Neural progenitor cell (in vitro differentiated cells): Measurements from ENCODE around the gene CDH11. TPM values are rescaled to one million over a fixed set of nuclear protein-coding genes. Genes with fewer than 3 reads are reported as not detected.

Source experiments
- DNase-seq: peaks from one replicate; pipeline ENCODE4 v3.0.0-alpha.2; 2016; ENCODE audit warnings: low spot score
- H2AFZ ChIP-seq: fragments of 200-600 bp; sonication (generic); replicated peaks from 2 replicates; pipeline ENCODE4 v1.6.1; 2016; ENCODE audit warnings: antibody characterized with exemption
- H3F3A ChIP-seq: fragments of 200-600 bp; sonication (generic); 2 replicates; pipeline ENCODE4 v1.6.1; 2016; ENCODE audit warnings: antibody characterized with exemption, low read depth
- H3K27ac ChIP-seq: fragments of 200-600 bp; sonication (generic); 2 replicates; pipeline ENCODE4 v1.5.1; 2016; ENCODE audit warnings: mild to moderate bottlenecking
- H3K27me3 ChIP-seq: fragments of 200-600 bp; sonication (generic); 2 replicates; pipeline ENCODE4 v1.6.1; 2016; ENCODE audit warnings: mild to moderate bottlenecking, moderate library complexity
- H3K36me3 ChIP-seq: fragments of 200-600 bp; sonication (generic); 2 replicates; pipeline ENCODE4 v1.5.1; 2016
- H3K4me1 ChIP-seq: fragments of 200-600 bp; sonication (generic); 2 replicates; pipeline ENCODE4 v1.6.1; 2016; ENCODE audit warnings: mixed run types
- H3K4me2 ChIP-seq: fragments of 200-600 bp; sonication (generic); 2 replicates; pipeline ENCODE4 v1.6.1; 2016
- H3K4me3 ChIP-seq: fragments of 200-600 bp; sonication (generic); 2 replicates; pipeline ENCODE4 v1.5.1; 2016
- H3K79me2 ChIP-seq: fragments of 200-600 bp; sonication (generic); 2 replicates; pipeline ENCODE4 v1.6.1; 2016; ENCODE audit warnings: low read depth
- H3K9ac ChIP-seq: fragments of 200-600 bp; sonication (generic); 2 replicates; pipeline ENCODE4 v1.6.1; 2016
- H3K9me3 ChIP-seq: fragments of 200-600 bp; sonication (generic); 2 replicates; pipeline ENCODE4 v1.5.1; 2016; ENCODE audit warnings: low read depth
- H4K20me1 ChIP-seq: fragments of 200-600 bp; sonication (generic); 2 replicates; pipeline ENCODE4 v1.6.1; 2016; ENCODE audit warnings: low read depth
- H3K27ac Mint-ChIP-seq: 3 replicates; pipeline ENCODE4 v1.8.0; 2021; ENCODE audit warnings: mixed read lengths
- H3K27me3 Mint-ChIP-seq: 2 replicates; pipeline ENCODE4 v1.8.0; 2022; ENCODE audit warnings: low read depth, mild to moderate bottlenecking, inconsistent platforms, moderate library complexity, mixed read lengths; ENCODE audit not compliant: insufficient read depth
- H3K36me3 Mint-ChIP-seq: 3 replicates; pipeline ENCODE4 v1.8.0; 2021; ENCODE audit warnings: mixed read lengths
- H3K4me1 Mint-ChIP-seq: 3 replicates; pipeline ENCODE4 v1.8.0; 2021; ENCODE audit warnings: mixed read lengths
- H3K4me3 Mint-ChIP-seq: 3 replicates; pipeline ENCODE4 v1.8.0; 2021; ENCODE audit warnings: mild to moderate bottlenecking, moderate library complexity, mixed read lengths
- H3K9me3 Mint-ChIP-seq: 3 replicates; pipeline ENCODE4 v1.8.0; 2020; ENCODE audit warnings: mixed read lengths
- CTCF ChIP-seq: fragments of 200-600 bp; sonication (generic); IDR thresholded peaks from 2 replicates; pipeline ENCODE4 v1.5.1; 2017; ENCODE audit warnings: antibody characterized with exemption, mild to moderate bottlenecking
- EZH2 ChIP-seq: fragments of 200-600 bp; sonication (generic); IDR thresholded peaks from 2 replicates; pipeline ENCODE4 v1.6.1; 2017; ENCODE audit warnings: antibody characterized with exemption, mild to moderate bottlenecking, moderate library complexity
- EZH2phosphoT487 ChIP-seq: fragments of 200-600 bp; sonication (generic); IDR thresholded peaks from 2 replicates; pipeline ENCODE4 v1.6.1; 2017; ENCODE audit warnings: antibody characterized with exemption
- total RNA-seq: library from RNA; depleted of rRNA; stranded (reverse); fragments of >200 nt; gene quantifications from 2 replicates; pipeline ENCODE4 v1.2.3, GENCODE V29; 2015; ENCODE audit warnings: low replicate concordance

The CDH11 gene
- total RNA-seq, 1 donor from 2014 or later = 98.5 TPM

GRCh38 chr16:65077181-65077580 is 44.7 kb downstream of the CDH11 start:
- no peak overlapping the region for H3K4me3 ChIP-seq
- no peak for TF ChIP-seq EZH2phosphoT487
- no peak for TF ChIP-seq CTCF
- no peak for TF ChIP-seq EZH2
- peaks cover 7% of the 10 kb centered on the region for H3F3A ChIP-seq
- no peaks in the 10 kb centered on the region for H3K9me3 ChIP-seq
- Mint-ChIP-seq H3K4me3 (no peak overlapping the region), H3K9me3 (no peaks in the 10 kb centered on the region), H3K27ac (no peak overlapping the region), H3K36me3 (peaks cover 4% of the 10 kb centered on the region), H3K27me3 (peaks cover 2% of the 10 kb centered on the region), H3K4me1 (peaks cover 19% of the 10 kb centered on the region)
- no peaks in the 10 kb centered on the region for H3K36me3 ChIP-seq
- no peaks in the 10 kb centered on the region for H3K27me3 ChIP-seq
- H3K4me2 ChIP-seq = no peak overlapping the region
- H4K20me1 ChIP-seq = peaks cover 74% of the 10 kb centered on the region
- no peak overlapping the region for H3K27ac ChIP-seq
- peaks cover 24% of the 10 kb centered on the region for H3K4me1 ChIP-seq
- H3K79me2 ChIP-seq = peaks cover 13% of the 10 kb centered on the region
- no peak overlapping the region for H3K9ac ChIP-seq
- no peak overlapping the region for H2AFZ ChIP-seq
- no peak for DNase-seq

GRCh38 chr16:65075877-65076276 is 46.0 kb downstream of the CDH11 start:
- Histone ChIP-seq H3K4me2 (peak overlapping the region; percentile 16), H3K36me3 (no peaks in the 10 kb centered on the region), H3K27me3 (no peaks in the 10 kb centered on the region), H3K4me3 (no peak overlapping the region), H4K20me1 (peaks cover 87% of the 10 kb centered on the region), H3K9ac (no peak overlapping the region), H3F3A (peaks cover 7% of the 10 kb centered on the region), H3K4me1 (peaks cover 24% of the 10 kb centered on the region), H3K9me3 (no peaks in the 10 kb centered on the region), H3K79me2 (peaks cover 13% of the 10 kb centered on the region), H3K27ac (no peak overlapping the region), H2AFZ (no peak overlapping the region)
- Mint-ChIP-seq H3K4me1 (peaks cover 27% of the 10 kb centered on the region), H3K36me3 (peaks cover 2% of the 10 kb centered on the region), H3K4me3 (no peak overlapping the region), H3K9me3 (no peaks in the 10 kb centered on the region), H3K27ac (no peak overlapping the region), H3K27me3 (peaks cover 5% of the 10 kb centered on the region)
- no peak for DNase-seq
- TF ChIP-seq EZH2 (no peak), CTCF (no peak), EZH2phosphoT487 (no peak)

- no peaks in the 10 kb centered on the region for H3K9me3 Mint-ChIP-seq
- H3K27me3 Mint-ChIP-seq = peaks cover 5% of the 10 kb centered on the region
- peaks cover 7% of the 10 kb centered on the region for H3F3A ChIP-seq
- no peaks in the 10 kb centered on the region for H3K36me3 ChIP-seq
- TF ChIP-seq CTCF (no peak), EZH2 (no peak), EZH2phosphoT487 (no peak)
- H3K27ac ChIP-seq = no peak overlapping the region
- H3K9me3 ChIP-seq = no peaks in the 10 kb centered on the region
- H3K9ac ChIP-seq = no peak overlapping the region
- H3K4me2 ChIP-seq = no peak overlapping the region
- H2AFZ ChIP-seq = no peak overlapping the region
- DNase-seq = no peak
- no peaks in the 10 kb centered on the region for H3K36me3 Mint-ChIP-seq
- H3K4me3 Mint-ChIP-seq = no peak overlapping the region
- H3K79me2 ChIP-seq = peaks cover 30% of the 10 kb centered on the region
- peaks cover 41% of the 10 kb centered on the region for H3K4me1 ChIP-seq
- no peak overlapping the region for H3K4me3 ChIP-seq
- H3K4me1 Mint-ChIP-seq = peaks cover 32% of the 10 kb centered on the region
- H3K27ac Mint-ChIP-seq = peak overlapping the region; percentile 30
- H4K20me1 ChIP-seq = peaks cover 87% of the 10 kb centered on the region
- no peaks in the 10 kb centered on the region for H3K27me3 ChIP-seq
Observed at GRCh38 chr16:65071433-65072311, 50.2 kb downstream of the CDH11 start.
